Measurements from ENCODE around the gene NEK4. TPM values are rescaled to one million over a fixed set of nuclear protein-coding genes. Genes with fewer than 3 reads are reported as not detected.
"Not testable (repeated sequence)": the region's sequence is repeated elsewhere in the genome, so short reads cannot be mapped to it uniquely, and the experiment has no call there.

Gene NEK4
- total RNA-seq, 1 experiment from 2014 or later, result 20.5 TPM

- Histone ChIP-seq H3K79me2 (ENCODE audit: low read length) (peaks cover 68% of the 10 kb centered on the region), H4K20me1 (ENCODE audit: insufficient read depth, low read depth, low read length) (no peaks in the 10 kb centered on the region), H3K4me1 (ENCODE audit: low read length) (peaks cover 9% of the 10 kb centered on the region), H3K27me3 (ENCODE audit: low read length) (no peaks in the 10 kb centered on the region), H3K9me3 (ENCODE audit: low read length) (no peaks in the 10 kb centered on the region), H3K9me2 (replicated peaks; ENCODE audit: insufficient read depth, low read length) (no peaks in the 10 kb centered on the region), H3K27ac (ENCODE audit: low read length) (no peak overlapping the region), H3K4me2 (ENCODE audit: low read depth, low read length, poor library complexity, severe bottlenecking) (no peak overlapping the region), H2AFZ (ENCODE audit: low read length) (no peak overlapping the region), H3K36me3 (ENCODE audit: insufficient read depth, low read length) (peaks cover 34% of the 10 kb centered on the region; the same call in 1 of the 2 replicates), H3K9ac (ENCODE audit: low read length) (no peak overlapping the region), H3K4me3 (ENCODE audit: low read length) (no peak overlapping the region)
- DNase-seq, result no peak
Observed at GRCh38 chr3:52678265-52679198, 92.2 kb downstream of the NEK4 start.

GRCh38 chr3:52676201-52676600, 94.5 kb downstream of the NEK4 start:
- not testable (repeated sequence) for H3K9ac ChIP-seq (ENCODE audit: low read length); H4K20me1 ChIP-seq (ENCODE audit: insufficient read depth, low read depth, low read length); DNase-seq; H3K9me3 ChIP-seq (ENCODE audit: low read length); H3K4me3 ChIP-seq (ENCODE audit: low read length); H3K27me3 ChIP-seq (ENCODE audit: low read length); H3K27ac ChIP-seq (ENCODE audit: low read length); H3K4me1 ChIP-seq (ENCODE audit: low read length); H3K9me2 ChIP-seq (replicated peaks; ENCODE audit: insufficient read depth, low read length); H3K4me2 ChIP-seq (ENCODE audit: low read depth, low read length, poor library complexity, severe bottlenecking); H2AFZ ChIP-seq (ENCODE audit: low read length)
- peaks cover 56% of the 10 kb centered on the region for H3K79me2 ChIP-seq (ENCODE audit: low read length)
- H3K36me3 ChIP-seq (ENCODE audit: insufficient read depth, low read length), result peaks cover 39% of the 10 kb centered on the region

GRCh38 chr3:52671676-52672075, 99.1 kb downstream of the NEK4 start:
- H3K27ac ChIP-seq (ENCODE audit: low read length), result no peak overlapping the region
- peaks cover 46% of the 10 kb centered on the region for H3K79me2 ChIP-seq (ENCODE audit: low read length)
- H3K4me2 ChIP-seq (ENCODE audit: low read depth, low read length, poor library complexity, severe bottlenecking), result no peak overlapping the region
- no peaks in the 10 kb centered on the region for H4K20me1 ChIP-seq (ENCODE audit: insufficient read depth, low read depth, low read length)
- H3K9me2 ChIP-seq (replicated peaks; ENCODE audit: insufficient read depth, low read length), result no peaks in the 10 kb centered on the region
- no peak overlapping the region for H2AFZ ChIP-seq (ENCODE audit: low read length)
- H3K36me3 ChIP-seq (ENCODE audit: insufficient read depth, low read length), result peaks cover 22% of the 10 kb centered on the region
- H3K9me3 ChIP-seq (ENCODE audit: low read length), result no peaks in the 10 kb centered on the region
- H3K4me1 ChIP-seq (ENCODE audit: low read length), result no peaks in the 10 kb centered on the region
- H3K9ac ChIP-seq (ENCODE audit: low read length), result no peak overlapping the region
- H3K4me3 ChIP-seq (ENCODE audit: low read length), result no peak overlapping the region
- no peak for DNase-seq
- H3K27me3 ChIP-seq (ENCODE audit: low read length), result no peaks in the 10 kb centered on the region

GRCh38 chr3:52670621-52671521, 99.9 kb downstream of the NEK4 start:
- Histone ChIP-seq H3K79me2 (ENCODE audit: low read length) (peaks cover 46% of the 10 kb centered on the region), H3K27ac (ENCODE audit: low read length) (no peak overlapping the region), H3K4me3 (ENCODE audit: low read length) (no peak overlapping the region), H2AFZ (ENCODE audit: low read length) (no peak overlapping the region), H3K27me3 (ENCODE audit: low read length) (no peaks in the 10 kb centered on the region), H3K4me1 (ENCODE audit: low read length) (no peaks in the 10 kb centered on the region), H3K4me2 (ENCODE audit: low read depth, low read length, poor library complexity, severe bottlenecking) (no peak overlapping the region), H3K36me3 (ENCODE audit: insufficient read depth, low read length) (peaks cover 22% of the 10 kb centered on the region), H3K9me3 (ENCODE audit: low read length) (no peaks in the 10 kb centered on the region), H3K9me2 (replicated peaks; ENCODE audit: insufficient read depth, low read length) (no peaks in the 10 kb centered on the region), H3K9ac (ENCODE audit: low read length) (no peak overlapping the region), H4K20me1 (ENCODE audit: insufficient read depth, low read depth, low read length) (no peaks in the 10 kb centered on the region)
- DNase-seq, result no peak

GRCh38 chr3:52663098-52663497, 107.6 kb downstream of the NEK4 start:
- no peaks in the 10 kb centered on the region for H3K9me2 ChIP-seq (replicated peaks; ENCODE audit: insufficient read depth, low read length)
- no peak for DNase-seq
- H3K4me2 ChIP-seq (ENCODE audit: low read depth, low read length, poor library complexity, severe bottlenecking), result no peak overlapping the region
- H3K4me3 ChIP-seq (ENCODE audit: low read length), result no peak overlapping the region
- H3K27me3 ChIP-seq (ENCODE audit: low read length), result no peaks in the 10 kb centered on the region
- no peaks in the 10 kb centered on the region for H3K9me3 ChIP-seq (ENCODE audit: low read length)
- peaks cover 43% of the 10 kb centered on the region for H3K36me3 ChIP-seq (ENCODE audit: insufficient read depth, low read length)
- 0 out of 2 replicates have a peak, but pooled peaks cover 3% of the 10 kb centered on the region for H4K20me1 ChIP-seq (ENCODE audit: insufficient read depth, low read depth, low read length)
- H2AFZ ChIP-seq (ENCODE audit: low read length), result no peak overlapping the region
- no peak overlapping the region for H3K27ac ChIP-seq (ENCODE audit: low read length)
- H3K9ac ChIP-seq (ENCODE audit: low read length), result no peak overlapping the region
- H3K4me1 ChIP-seq (ENCODE audit: low read length), result no peaks in the 10 kb centered on the region
- peaks cover 28% of the 10 kb centered on the region for H3K79me2 ChIP-seq (ENCODE audit: low read length)

GRCh38 chr3:52660046-52660445, 110.7 kb downstream of the NEK4 start:
- no peaks in the 10 kb centered on the region for H3K4me1 ChIP-seq (ENCODE audit: low read length)
- H3K79me2 ChIP-seq (ENCODE audit: low read length), result peaks cover 26% of the 10 kb centered on the region
- no peaks in the 10 kb centered on the region for H3K27me3 ChIP-seq (ENCODE audit: low read length)
- 0 out of 2 replicates have a peak, but pooled peaks cover 3% of the 10 kb centered on the region for H4K20me1 ChIP-seq (ENCODE audit: insufficient read depth, low read depth, low read length)
- no peak overlapping the region for H2AFZ ChIP-seq (ENCODE audit: low read length)
- H3K4me2 ChIP-seq (ENCODE audit: low read depth, low read length, poor library complexity, severe bottlenecking), result no peak overlapping the region
- no peaks in the 10 kb centered on the region for H3K9me2 ChIP-seq (replicated peaks; ENCODE audit: insufficient read depth, low read length)
- no peaks in the 10 kb centered on the region for H3K9me3 ChIP-seq (ENCODE audit: low read length)
- DNase-seq, result no peak
- peaks cover 63% of the 10 kb centered on the region for H3K36me3 ChIP-seq (ENCODE audit: insufficient read depth, low read length)
- H3K9ac ChIP-seq (ENCODE audit: low read length), result no peak overlapping the region
- H3K27ac ChIP-seq (ENCODE audit: low read length), result no peak overlapping the region
- no peak overlapping the region for H3K4me3 ChIP-seq (ENCODE audit: low read length)

Small RNA genes lying within 50 kb of the gene (small RNA-seq; reads per million reads assigned to genes)
- gene AC006254.2 (not detected), gene RF00569 (17,266 reads per million, percentile 100 among the genes with 10 or more reads in this experiment), gene RF01183 (not detected), gene SNORD19 (0.79 reads per million, percentile 23 among the genes with 10 or more reads in this experiment), gene SNORD19B (not detected), gene SNORD69 (853 reads per million, percentile 100 among the genes with 10 or more reads in this experiment)

Other genes with a start within 250 kb of the NEK4 start
- 46.5 and 47.8 TPM in 2 replicates for gene NT5DC2, start 237.1 kb downstream of the NEK4 start, total RNA-seq (2014; rRNA removed; shearing (Covaris generic); ENCODE audit: low replicate concordance)
- 23.4 and 29.7 TPM in 2 replicates for gene UQCC5, start 234.3 kb downstream of the NEK4 start, total RNA-seq (2014; rRNA removed; shearing (Covaris generic); ENCODE audit: low replicate concordance)
- 38.4 and 53.3 TPM in 2 replicates for gene PBRM1, start 85.0 kb downstream of the NEK4 start, total RNA-seq (2014; rRNA removed; shearing (Covaris generic); ENCODE audit: low replicate concordance)
- 96.9 and 138 TPM in 2 replicates for gene GNL3, start 84.9 kb downstream of the NEK4 start, total RNA-seq (2014; rRNA removed; shearing (Covaris generic); ENCODE audit: low replicate concordance)
- gene GLT8D1, start 65.1 kb downstream of the NEK4 start, total RNA-seq (2014; rRNA removed; shearing (Covaris generic); ENCODE audit: low replicate concordance), result 34.7 and 52.0 TPM in 2 replicates
- gene SPCS1, start 64.8 kb downstream of the NEK4 start, total RNA-seq (2014; rRNA removed; shearing (Covaris generic); ENCODE audit: low replicate concordance), result 122 and 184 TPM in 2 replicates
- not detected in 2 replicates for gene ITIH1, start 6.7 kb upstream of the NEK4 start, total RNA-seq (2014; rRNA removed; shearing (Covaris generic); ENCODE audit: low replicate concordance)
- not detected in 2 replicates for gene ITIH3, start 23.9 kb upstream of the NEK4 start, total RNA-seq (2014; rRNA removed; shearing (Covaris generic); ENCODE audit: low replicate concordance)
- 11.1 and 14.3 TPM in 2 replicates for gene ITIH4, start 59.7 kb upstream of the NEK4 start, total RNA-seq (2014; rRNA removed; shearing (Covaris generic); ENCODE audit: low replicate concordance)
- gene MUSTN1, start 64.1 kb upstream of the NEK4 start, total RNA-seq (2014; rRNA removed; shearing (Covaris generic); ENCODE audit: low replicate concordance), result 2.4 TPM in 1 of 2 replicates, not detected in the other
- gene STIMATE, start 126.6 kb upstream of the NEK4 start, total RNA-seq (2014; rRNA removed; shearing (Covaris generic); ENCODE audit: low replicate concordance), result 25.0 and 39.6 TPM in 2 replicates